WTC11 (cell line): ENCODE measurements around the gene DDN. TPM values are rescaled to one million over a fixed set of nuclear protein-coding genes. Genes with fewer than 3 reads are reported as not detected.

Experiments used
- ATAC-seq: fragments of 200-7000 bp; cut with Tn5 transposase; 2 replicates; pipeline ENCODE4 v1.10.0; 2021; ENCODE audit warnings: mild to moderate bottlenecking, moderate library complexity
- CTCF ChIA-PET: fragments of 300-600 bp; sonication (Branson Sonifier 250); formaldehyde crosslinking; loops from one replicate; lab custom pipeline; 2021; ENCODE audit warnings: antibody characterized with exemption; lab: Charles Lee
- POLR2A ChIA-PET: fragments of 350-600 bp; sonication (Branson Sonifier 250); formaldehyde crosslinking; loops from one replicate; lab custom pipeline; 2021; ENCODE audit warnings: antibody characterized with exemption; lab: Charles Lee
- DNase-seq: peaks from one replicate; pipeline ENCODE4 v3.0.0; 2021; ENCODE audit warnings: low spot score
- H3K27ac Mint-ChIP-seq: 2 replicates; pipeline ENCODE4 v1.8.0; 2021; ENCODE audit warnings: mixed read lengths
- H3K27me3 Mint-ChIP-seq: 2 replicates; pipeline ENCODE4 v1.8.0; 2021; ENCODE audit warnings: low read depth, mild to moderate bottlenecking, moderate library complexity, mixed read lengths
- H3K36me3 Mint-ChIP-seq: 2 replicates; pipeline ENCODE4 v1.8.0; 2021; ENCODE audit warnings: mixed read lengths
- H3K4me1 Mint-ChIP-seq: 2 replicates; pipeline ENCODE4 v1.8.0; 2022; ENCODE audit warnings: mixed read lengths
- H3K4me3 Mint-ChIP-seq: 2 replicates; pipeline ENCODE4 v1.8.0; 2021; ENCODE audit warnings: mild to moderate bottlenecking, moderate library complexity, mixed read lengths
- H3K9me3 Mint-ChIP-seq: 2 replicates; pipeline ENCODE4 v1.8.0; 2021; ENCODE audit warnings: mixed read lengths
- ATF2 ChIP-seq: sonication (generic); formaldehyde crosslinking; IDR thresholded peaks from 2 replicates; pipeline ENCODE4 v1.8.1; 2022; ENCODE audit warnings: low read depth, missing genetic modification reagents, borderline replicate concordance
- ATF6 ChIP-seq: sonication (generic); formaldehyde crosslinking; IDR thresholded peaks from 2 replicates; pipeline ENCODE4 v1.8.1; 2023; ENCODE audit warnings: mild to moderate bottlenecking, missing genetic modification reagents
- E2F1 ChIP-seq: sonication (generic); formaldehyde crosslinking; IDR thresholded peaks from 2 replicates; pipeline ENCODE4 v1.8.0; 2022; ENCODE audit warnings: mild to moderate bottlenecking, missing genetic modification reagents
- HMGA2 ChIP-seq: fragments of 250-450 bp; sonication (Bioruptor Pico); IDR thresholded peaks from 2 replicates; pipeline ENCODE4 v1.4.0; 2021; ENCODE audit warnings: mild to moderate bottlenecking, moderate library complexity
- IRF1 ChIP-seq: sonication (generic); formaldehyde crosslinking; IDR thresholded peaks from 2 replicates; pipeline ENCODE4 v1.8.0; 2023; ENCODE audit warnings: missing genetic modification reagents
- NFE2L1 ChIP-seq: sonication (generic); formaldehyde crosslinking; IDR thresholded peaks from 2 replicates; pipeline ENCODE4 v1.8.1; 2023; ENCODE audit warnings: missing genetic modification reagents
- OVOL2 ChIP-seq: fragments of 250-450 bp; sonication (Bioruptor Pico); IDR thresholded peaks from 2 replicates; pipeline ENCODE4 v1.9.0; 2021; ENCODE audit warnings: mild to moderate bottlenecking, borderline replicate concordance
- STAT6 ChIP-seq: sonication (generic); formaldehyde crosslinking; conservative IDR thresholded peaks from 2 replicates; pipeline ENCODE4 v1.8.1; 2023; ENCODE audit warnings: mild to moderate bottlenecking, low read depth, missing genetic modification reagents, moderate library complexity
- ZNF138 ChIP-seq: sonication (generic); formaldehyde crosslinking; conservative IDR thresholded peaks from 2 replicates; pipeline ENCODE4 v1.8.1; 2022; ENCODE audit warnings: mild to moderate bottlenecking, moderate library complexity, missing genetic modification reagents
- ZNF317 ChIP-seq: sonication (generic); formaldehyde crosslinking; IDR thresholded peaks from 2 replicates; pipeline ENCODE4 v1.8.1; 2023; ENCODE audit warnings: low read depth, mild to moderate bottlenecking, moderate library complexity, missing genetic modification reagents, borderline replicate concordance
- ZNF396 ChIP-seq: fragments of 250-450 bp; sonication (Bioruptor Pico); IDR thresholded peaks from 2 replicates; pipeline ENCODE4 v1.8.0; 2021; ENCODE audit warnings: mild to moderate bottlenecking, moderate library complexity, borderline replicate concordance
- total RNA-seq: library from RNA; stranded (reverse); gene quantifications from 3 replicates; pipeline ENCODE4 v1.2.3, GENCODE V29; 2021

DDN gene
- total RNA-seq, 1 experiment from 2014 or later: 0.33 TPM

- H3K36me3 Mint-ChIP-seq: peaks cover 71% of the 10 kb centered on the region
- ChIA-PET POLR2A (no interaction called here), CTCF (interaction anchor here (0.9 to 1.8 kb wide), 5 partner anchors 19 to 52 kb away, joined by 4 to 7 read pairs (median 5); no protein-coding TSS in a partner anchor)
Observed at GRCh38 chr12:49039421-49040363, 40.5 kb upstream of the DDN start.

GRCh38 chr12:49038291-49038955, 39.2 kb upstream of the DDN start:
- no peak overlapping the region for H3K27ac Mint-ChIP-seq
- DNase-seq (no peak), ATAC-seq (no peak)
- no peaks in the 10 kb centered on the region for H3K27me3 Mint-ChIP-seq
- H3K4me1 Mint-ChIP-seq: no peaks in the 10 kb centered on the region
- peaks cover 68% of the 10 kb centered on the region for H3K36me3 Mint-ChIP-seq
- CTCF ChIA-PET: interaction anchor here (0.6 to 1.6 kb wide), 4 partner anchors 18 to 185 kb away, joined by 3 to 11 read pairs (median 6); no protein-coding TSS in a partner anchor
- no peak overlapping the region for H3K4me3 Mint-ChIP-seq
- H3K9me3 Mint-ChIP-seq: no peaks in the 10 kb centered on the region
- TF ChIP-seq HMGA2: no peak
- no peak for TF ChIP-seq STAT6 (CRISPR knock-in tag)
- TF ChIP-seq IRF1 (CRISPR knock-in tag): no peak
- no peak for TF ChIP-seq ZNF317 (CRISPR knock-in tag)
- POLR2A ChIA-PET: no interaction called here

More at GRCh38 chr12:49039421-49040363, 40.5 kb upstream of the DDN start:
- Mint-ChIP-seq H3K27me3 (no peaks in the 10 kb centered on the region), H3K4me3 (no peak overlapping the region)
- no peak for ATAC-seq
- TF ChIP-seq ZNF396 (CRISPR knock-in tag) (no peak), NFE2L1 (CRISPR knock-in tag) (no peak), ATF6 (CRISPR knock-in tag) (no peak), E2F1 (CRISPR knock-in tag) (no peak), ATF2 (CRISPR knock-in tag) (no peak), OVOL2 (CRISPR knock-in tag) (no peak), ZNF138 (no peak)
- TF ChIP-seq, all 79 proteins: peak for 0
- no peak overlapping the region for H3K27ac Mint-ChIP-seq
- H3K4me1 Mint-ChIP-seq: no peaks in the 10 kb centered on the region
- no peak for DNase-seq
- H3K9me3 Mint-ChIP-seq: no peaks in the 10 kb centered on the region
